Gastrocnemius medialis (tissue), 4 donors: ENCODE data around the gene ZNF205.
"Not testable (repeated sequence)": the region's sequence is repeated elsewhere in the genome, so short reads cannot be mapped to it uniquely, and the experiment has no call there.

ENCODE experiments used
- CTCF ChIP-seq, 5 experiments: fragments of 450-650 bp in 3 of 5; fragments of 200-600 bp in 2 of 5; sonication (generic) in 2 of 5; IDR thresholded peaks in 4 of 5; conservative IDR thresholded peaks in 1 of 5; 1 replicate in 4 of 5; 2 replicates in 1 of 5; pipeline ENCODE4 v1.5.1; 2016 to 2019; ENCODE audit warnings: antibody characterized with exemption in 5 of 5, mild to moderate bottlenecking in 3 of 5, moderate library complexity in 3 of 5
- POLR2A ChIP-seq, 2 donors: fragments of 450-650 bp; IDR thresholded peaks; one replicate each; pipeline ENCODE4 v1.6.1; 2017; ENCODE audit warnings: antibody characterized with exemption in 2 of 2, mild to moderate bottlenecking in 2 of 2, moderate library complexity in 2 of 2

GRCh38 chr16:3069146-3069545 lies 43.2 kb upstream of the ZNF205 start:
- TF ChIP-seq CTCF (IDR thresholded peaks at IDR 0.05 in 4 of 5, conservative IDR thresholded peaks at IDR 0.05 in 1 of 5); POLR2A (IDR thresholded peaks at IDR 0.05): not testable (repeated sequence)
